GM12878 (cell line): ENCODE measurements around the gene BPTF. TPM values are rescaled to one million over a fixed set of nuclear protein-coding genes. Genes with fewer than 3 reads are reported as not detected.

ENCODE experiments used
- CEBPZ ChIP-seq: fragments of 150-350 bp; IDR thresholded peaks from 2 replicates; pipeline ENCODE4 v1.6.1; 2016; ENCODE audit warnings: low read depth, low read length
- EED ChIP-seq: sonication (generic); IDR thresholded peaks from 2 replicates; pipeline ENCODE4 v1.6.1; 2016; ENCODE audit warnings: antibody characterized with exemption, low read depth
- ETV6 ChIP-seq, 2 experiments: fragments of 450-650 bp in 1 of 2; IDR thresholded peaks in 1 of 2; conservative IDR thresholded peaks in 1 of 2; 2 replicates each; pipeline ENCODE4 v1.6.1; 2014; ENCODE audit warnings: antibody characterized with exemption in 1 of 2, borderline replicate concordance in 1 of 2, low read depth in 1 of 2, mild to moderate bottlenecking in 1 of 2, moderate library complexity in 1 of 2
- FOS ChIP-seq: IDR thresholded peaks from 3 replicates; pipeline ENCODE4 v1.6.1; 2011; ENCODE audit warnings: borderline replicate concordance; ENCODE audit not compliant: insufficient read length; ENCODE audit errors: extremely low read depth
- HCFC1 ChIP-seq: fragments of 150-350 bp; IDR thresholded peaks from 2 replicates; pipeline ENCODE4 v1.6.1; 2014; ENCODE audit warnings: low read length
- KDM1A ChIP-seq: fragments of 200-600 bp; sonication (generic); IDR thresholded peaks from 2 replicates; pipeline ENCODE4 v1.6.1; 2016; ENCODE audit warnings: borderline replicate concordance
- NBN ChIP-seq: fragments of 450-650 bp; IDR thresholded peaks from 2 replicates; pipeline ENCODE4 v1.6.1; 2016
- POLR2AphosphoS2 ChIP-seq: IDR thresholded peaks from 2 replicates; pipeline ENCODE4 v1.6.1; 2011; ENCODE audit warnings: low read depth, mild to moderate bottlenecking, low read length, improper control_type of control experiment, moderate library complexity
- POLR2AphosphoS5 ChIP-seq: IDR thresholded peaks from 2 replicates; pipeline ENCODE4 v1.6.1; 2011; ENCODE audit warnings: mild to moderate bottlenecking, low read length, inconsistent platforms
- RAD51 ChIP-seq: fragments of 450-650 bp; IDR thresholded peaks from 2 replicates; pipeline ENCODE4 v1.6.1; 2016; ENCODE audit warnings: moderate library complexity, mild to moderate bottlenecking, inconsistent platforms
- SRF ChIP-seq, 2 experiments: IDR thresholded peaks; 2 replicates each; pipeline ENCODE4 v1.6.1; 2011; ENCODE audit warnings: low read depth in 2 of 2, low read length in 2 of 2, mild to moderate bottlenecking in 1 of 2, moderate library complexity in 1 of 2
- TARDBP ChIP-seq: IDR thresholded peaks from 2 replicates; pipeline ENCODE4 v1.6.1; 2016; ENCODE audit warnings: borderline replicate concordance
- USF1 ChIP-seq: IDR thresholded peaks from 2 replicates; pipeline ENCODE4 v1.6.1; 2011; ENCODE audit warnings: borderline replicate concordance, low read depth, mild to moderate bottlenecking, moderate library complexity, mixed read lengths, low read length; ENCODE audit not compliant: insufficient read depth; ENCODE audit errors: extremely low read length
- ZZZ3 ChIP-seq: IDR thresholded peaks from 2 replicates; pipeline ENCODE4 v1.6.1; 2011; ENCODE audit warnings: low read depth; ENCODE audit not compliant: control insufficient read depth, insufficient read length
- polyA plus RNA-seq, 11 experiments: library from polyadenylated mRNA; depleted of rRNA in 4 of 11; unstranded in 6 of 11; stranded (reverse) in 5 of 11; fragments of >200 nt; fragmentation: Nextera tagmentation in 4 of 11; fragmentation: Illumina TruSeq in 1 of 11; extraction: Ambion mirVana in 4 of 11; extraction: Trizol in 1 of 11; gene quantifications; 1 replicate in 1 of 11; 2 replicates in 10 of 11; pipeline versions ENCODE4 v1.2.1 to v1.2.3, GENCODE V29; 2011 to 2016; ENCODE audit warnings: inconsistent platforms in 2 of 11, missing spikeins in 2 of 11, low read depth in 1 of 11
- total RNA-seq, 4 experiments: library from RNA; depleted of rRNA in 3 of 4; stranded (reverse); fragments of >200 nt in 3 of 4; fragmentation: Illumina TruSeq in 1 of 4; extraction: Trizol in 1 of 4; gene quantifications; 2 replicates each; pipeline versions ENCODE4 v1.2.1 to v1.2.3, GENCODE V29; 2013 to 2021
- TF ChIP-seq, protein P1 (sequence below): IDR thresholded peaks from 2 replicates; pipeline ENCODE4 v1.6.1; 2011; ENCODE audit warnings: low read depth, mild to moderate bottlenecking, low read length, moderate library complexity, borderline replicate concordance; ENCODE audit errors: extremely low read depth

Gene BPTF
- total and polyA plus RNA-seq, 10 of the 15 experiments (the other 5 are each of a cell fraction or from before 2014, with no cell fraction given) = 19.4 to 78.3 (median 44.8) TPM

- TF ChIP-seq CEBPZ (no peak), HCFC1 (peak; percentile 42), TARDBP (peak; percentile 99), KDM1A (no peak), POLR2AphosphoS2 (no peak), SRF (IDR thresholded peaks at IDR 0.05; ENCODE audit: low read depth in 2 of 2, low read length in 2 of 2) (no peak), POLR2AphosphoS5 (peak; percentile 75; the same call in 1 of the 2 replicates), EED (peak; percentile 26; the same call in 1 of the 2 replicates), NBN (peak; percentile 77; the same call in 1 of the 2 replicates), RAD51 (peak; percentile 20; the same call in 1 of the 2 replicates), USF1 (peak; percentile 45), ETV6 (conservative IDR thresholded peaks at IDR 0.05 in 1 of 2, IDR thresholded peaks at IDR 0.05 in 1 of 2; ENCODE audit: borderline replicate concordance in 1 of 2, low read depth in 1 of 2) (no peak), ZZZ3 (no peak), FOS (no peak)
- TF ChIP-seq, protein P1, sequence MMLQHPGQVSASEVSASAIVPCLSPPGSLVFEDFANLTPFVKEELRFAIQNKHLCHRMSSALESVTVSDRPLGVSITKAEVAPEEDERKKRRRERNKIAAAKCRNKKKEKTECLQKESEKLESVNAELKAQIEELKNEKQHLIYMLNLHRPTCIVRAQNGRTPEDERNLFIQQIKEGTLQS = no peak
Observed at GRCh38 chr17:68019675-68020408, 194.5 kb downstream of the BPTF start (continued).
